GM12892 (cell line): Measurements from ENCODE around the gene HINT3.

Experiments used
- POLR2A ChIP-seq: IDR thresholded peaks from 2 replicates; pipeline ENCODE4 v1.6.1; 2011; ENCODE audit warnings: low read depth, low read length, control low read depth
- POLR2AphosphoS5 ChIP-seq: IDR thresholded peaks from 2 replicates; pipeline ENCODE4 v1.6.1; 2011; ENCODE audit warnings: low read depth, low read length, control low read depth
- TAF1 ChIP-seq: IDR thresholded peaks from 2 replicates; pipeline ENCODE4 v1.6.1; 2011; ENCODE audit warnings: low read depth, mild to moderate bottlenecking, control low read depth, low read length, borderline replicate concordance

- TF ChIP-seq POLR2AphosphoS5 = no peak
- no peak for TF ChIP-seq POLR2A
- TF ChIP-seq TAF1 = no peak
Observed at GRCh38 chr6:125994670-125995488, 38.3 kb downstream of the HINT3 start.
